Measurements from ENCODE around the gene WTAP.

- TF ChIP-seq EGR1 (IDR thresholded peaks at IDR 0.05; ENCODE audit: borderline replicate concordance, low read depth, low read length) (no peak), CTCF (IDR thresholded peaks at IDR 0.05; ENCODE audit: control extremely low read depth in 1 of 3, insufficient read depth in 1 of 3, low read depth in 1 of 3, low read length in 3 of 3) (no peak), MAX (IDR thresholded peaks at IDR 0.05) (no peak), POLR2A (IDR thresholded peaks at IDR 0.05; ENCODE audit: control extremely low read depth in 1 of 2, low read depth in 2 of 2, low read length in 2 of 2) (no peak; a peak in 1 of 3 replicates), CHD1 (IDR thresholded peaks at IDR 0.05; ENCODE audit: low read depth, low read length) (no peak), JUN (IDR thresholded peaks at IDR 0.05; ENCODE audit: low read depth, low read length) (no peak), E2F6 (IDR thresholded peaks at IDR 0.05) (no peak), ZNF274 (IDR thresholded peaks at IDR 0.05; ENCODE audit: borderline replicate concordance, extremely low read depth, low read length) (no peak), SUZ12 (IDR thresholded peaks at IDR 0.05; ENCODE audit: low read length) (no peak), SIN3A (conservative IDR thresholded peaks at IDR 0.05 in 1 of 2, IDR thresholded peaks at IDR 0.05 in 1 of 2; ENCODE audit: low read depth in 1 of 2, low read length in 2 of 2) (no peak), TEAD4 (IDR thresholded peaks at IDR 0.05; ENCODE audit: low read depth, low read length) (no peak), POLR2AphosphoS5 (IDR thresholded peaks at IDR 0.05; ENCODE audit: low read depth, low read length) (no peak), JUND (IDR thresholded peaks at IDR 0.05; ENCODE audit: low read length) (no peak)
Observed at GRCh38 chr6:159693894-159694545, 33.3 kb upstream of the WTAP start.
